ENCODE data around the gene MKRN2. TPM values are rescaled to one million over a fixed set of nuclear protein-coding genes. Genes with fewer than 3 reads are reported as not detected.

The MKRN2 gene
- total and polyA plus RNA-seq, 2 of the 8 experiments (the other 6 are each of a cell fraction or from before 2014, with no cell fraction given), result 15.3 to 17.6 TPM

DNA sequence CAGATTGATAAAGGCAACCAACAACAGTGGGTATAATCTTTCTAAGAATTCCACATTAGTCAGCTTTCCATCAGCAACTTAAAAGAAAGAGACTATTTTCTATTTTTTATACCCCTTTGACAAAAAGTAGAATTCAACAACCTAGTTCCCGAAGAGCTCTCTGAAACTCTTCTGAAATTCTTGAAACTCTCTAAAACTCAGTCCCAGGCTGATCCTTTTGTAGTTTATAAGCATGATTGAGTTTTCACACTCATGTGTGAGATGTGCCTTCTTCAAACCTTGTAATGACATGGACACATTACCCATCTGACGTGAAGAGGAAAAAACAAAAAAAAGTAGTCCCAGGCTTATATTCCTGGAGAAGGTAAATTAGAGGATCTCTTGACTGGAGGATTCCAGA, 75.6 kb downstream of the MKRN2 start (continued):
- TF ChIP-seq RBBP5 (IDR thresholded peaks at IDR 0.05; ENCODE audit: borderline replicate concordance, low read depth, low read length) (no peak), SP4 (IDR thresholded peaks at IDR 0.05; ENCODE audit: low read length) (no peak), GABPA (IDR thresholded peaks at IDR 0.05; ENCODE audit: borderline replicate concordance, insufficient read depth, low read length) (no peak), TAF7 (optimal IDR thresholded peaks at IDR 0.05; ENCODE audit: borderline replicate concordance, low read depth, low read length) (no peak), BCL11A (IDR thresholded peaks at IDR 0.05; ENCODE audit: low read depth in 2 of 2, low read length in 2 of 2) (no peak)
